HepG2 (cell line): ENCODE data around the gene PMPCB. TPM values are rescaled to one million over a fixed set of nuclear protein-coding genes. Genes with fewer than 3 reads are reported as not detected.

Experiments used
- ATF4 ChIP-seq, 2 experiments: fragments of 450-650 bp in 1 of 2; sonication (generic) in 1 of 2; formaldehyde crosslinking; IDR thresholded peaks; 2 replicates each; pipeline versions ENCODE4 v1.5.0 to v1.8.0; 2020 to 2022; ENCODE audit warnings: mild to moderate bottlenecking in 1 of 2, missing genetic modification reagents in 1 of 2
- BATF2 ChIP-seq: sonication (generic); formaldehyde crosslinking; IDR thresholded peaks from 2 replicates; pipeline ENCODE4 v1.8.0; 2022; ENCODE audit warnings: mild to moderate bottlenecking, missing genetic modification reagents, moderate library complexity
- ELF1 ChIP-seq: sonication (generic); formaldehyde crosslinking; IDR thresholded peaks from 2 replicates; pipeline ENCODE4 v1.4.0; 2020; ENCODE audit warnings: missing genetic modification reagents
- ETV6 ChIP-seq: sonication (generic); formaldehyde crosslinking; conservative IDR thresholded peaks from 2 replicates; pipeline ENCODE4 v1.4.0; 2020; ENCODE audit warnings: missing genetic modification reagents
- FOSL2 ChIP-seq: sonication (generic); formaldehyde crosslinking; IDR thresholded peaks from 2 replicates; pipeline ENCODE4 v1.4.0; 2020; ENCODE audit warnings: missing genetic modification reagents
- GMEB2 ChIP-seq: IDR thresholded peaks from 2 replicates; pipeline ENCODE4 v1.6.1; 2016; ENCODE audit warnings: missing biosample characterization, missing genetic modification reagents, low read depth
- HOXA9 ChIP-seq: sonication (generic); formaldehyde crosslinking; IDR thresholded peaks from 2 replicates; pipeline ENCODE4 v1.8.1; 2022; ENCODE audit warnings: missing genetic modification reagents, mild to moderate bottlenecking, moderate library complexity, borderline replicate concordance
- MTF1 ChIP-seq: sonication (generic); formaldehyde crosslinking; IDR thresholded peaks from 2 replicates; pipeline ENCODE4 v1.5.0; 2020; ENCODE audit warnings: missing genetic modification reagents
- NKX3-1 ChIP-seq: sonication (generic); formaldehyde crosslinking; IDR thresholded peaks from 2 replicates; pipeline ENCODE4 v1.5.0; 2020; ENCODE audit warnings: missing genetic modification reagents
- RBFOX2 ChIP-seq: fragments of 200-400 bp; formaldehyde crosslinking; IDR thresholded peaks from 2 replicates; pipeline ENCODE4 v1.6.1; 2017; ENCODE audit warnings: low read depth, mild to moderate bottlenecking, low read length
- REL ChIP-seq: sonication (generic); formaldehyde crosslinking; conservative IDR thresholded peaks from 2 replicates; pipeline ENCODE4 v1.8.0; 2022; ENCODE audit warnings: mild to moderate bottlenecking, missing genetic modification reagents, moderate library complexity
- SNRNP70 ChIP-seq: fragments of 200-400 bp; formaldehyde crosslinking; IDR thresholded peaks from 2 replicates; pipeline ENCODE4 v1.6.1; 2017; ENCODE audit warnings: mild to moderate bottlenecking, low read depth, low read length, moderate library complexity
- SPEN ChIP-seq: sonication (generic); formaldehyde crosslinking; IDR thresholded peaks from 2 replicates; pipeline ENCODE4 v1.5.1; 2020; ENCODE audit warnings: low read depth, mild to moderate bottlenecking, missing genetic modification reagents
- THAP11 ChIP-seq: IDR thresholded peaks from 2 replicates; pipeline ENCODE4 v1.6.1; 2016; ENCODE audit warnings: missing biosample characterization, missing genetic modification reagents
- TOE1 ChIP-seq: sonication (generic); formaldehyde crosslinking; IDR thresholded peaks from 2 replicates; pipeline ENCODE4 v1.4.0; 2020; ENCODE audit warnings: mild to moderate bottlenecking, missing genetic modification reagents
- TRIM22 ChIP-seq: fragments of 450-650 bp; IDR thresholded peaks from 2 replicates; pipeline ENCODE4 v1.6.1; 2017
- ZBTB7A ChIP-seq: sonication (generic); formaldehyde crosslinking; IDR thresholded peaks from 2 replicates; pipeline ENCODE4 v1.8.0; 2022; ENCODE audit warnings: mild to moderate bottlenecking, missing genetic modification reagents
- ZBTB7B ChIP-seq: sonication (generic); formaldehyde crosslinking; IDR thresholded peaks from 2 replicates; pipeline ENCODE4 v1.4.0; 2020; ENCODE audit warnings: missing genetic modification reagents
- ZFP41 ChIP-seq: sonication (generic); formaldehyde crosslinking; IDR thresholded peaks from 2 replicates; pipeline ENCODE4 v1.4.0; 2020; ENCODE audit warnings: mild to moderate bottlenecking, missing genetic modification reagents, borderline replicate concordance
- ZMYM4 ChIP-seq: sonication (generic); formaldehyde crosslinking; IDR thresholded peaks from 2 replicates; pipeline ENCODE4 v1.8.1; 2023; ENCODE audit warnings: mild to moderate bottlenecking, missing genetic modification reagents
- ZNF10 ChIP-seq: sonication (generic); formaldehyde crosslinking; IDR thresholded peaks from 2 replicates; pipeline ENCODE4 v1.4.0; 2020; ENCODE audit warnings: mild to moderate bottlenecking, low read depth, missing genetic modification reagents, borderline replicate concordance
- ZNF414 ChIP-seq: sonication (generic); formaldehyde crosslinking; IDR thresholded peaks from 2 replicates; pipeline ENCODE4 v1.5.0; 2020; ENCODE audit warnings: missing genetic modification reagents
- ZNF558 ChIP-seq: sonication (generic); formaldehyde crosslinking; IDR thresholded peaks from 2 replicates; pipeline ENCODE4 v1.9.0; 2022; ENCODE audit warnings: mild to moderate bottlenecking, missing genetic modification reagents, borderline replicate concordance
- ZNF7 ChIP-seq: IDR thresholded peaks from 2 replicates; pipeline ENCODE4 v1.6.1; 2016; ENCODE audit warnings: missing biosample characterization, missing genetic modification reagents
- ZNF790 ChIP-seq: sonication (generic); formaldehyde crosslinking; IDR thresholded peaks from 2 replicates; pipeline ENCODE4 v1.8.0; 2022; ENCODE audit warnings: missing genetic modification reagents, mild to moderate bottlenecking, borderline replicate concordance
- polyA plus RNA-seq, 8 experiments: library from polyadenylated mRNA; depleted of rRNA in 3 of 8; stranded (reverse) in 7 of 8; unstranded in 1 of 8; fragments of >200 nt; fragmentation: Illumina TruSeq in 4 of 8; extraction: Trizol in 4 of 8; gene quantifications; 2 replicates each; pipeline versions ENCODE4 v1.2.1 to v1.2.3, GENCODE V29; 2011 to 2016; ENCODE audit warnings: low read depth in 4 of 8, missing spikeins in 1 of 8, mixed read lengths in 1 of 8; ENCODE audit not compliant: insufficient read depth in 1 of 8
- total RNA-seq, 5 experiments: library from RNA; depleted of rRNA; stranded (reverse); fragments of >200 nt; fragmentation: Illumina TruSeq; extraction: Trizol; gene quantifications; 2 replicates each; pipeline ENCODE4 v1.2.3, GENCODE V29; 2016; ENCODE audit warnings: low read depth in 1 of 5

Gene PMPCB
- total and polyA plus RNA-seq, 2 of the 13 experiments (the other 11 are each of a cell fraction or from before 2014, with no cell fraction given): 80.8 to 124 TPM

GRCh38 chr7:103344453-103345149 is 47.4 kb downstream of the PMPCB start, which contains the start of gene DNAJC2 (continued):
- TF ChIP-seq GMEB2 (CRISPR knock-in tag) (peak; percentile 60), SNRNP70 (no peak), THAP11 (peak; percentile 94), ZNF10 (CRISPR knock-in tag) (no peak), REL (CRISPR knock-in tag) (no peak), BATF2 (CRISPR knock-in tag) (peak; percentile 31; the same call in 1 of the 2 replicates), ZNF7 (CRISPR knock-in tag) (no peak), ZNF558 (CRISPR knock-in tag) (0 out of 2 replicates have a peak, but pooled peaks have one; percentile 24), ZBTB7B (CRISPR knock-in tag) (peak; percentile 60; the same call in 1 of the 2 replicates), HOXA9 (CRISPR knock-in tag) (no peak), ZMYM4 (CRISPR knock-in tag) (peak; percentile 91), ZNF790 (CRISPR knock-in tag) (peak; percentile 94; the same call in 1 of the 2 replicates), FOSL2 (CRISPR knock-in tag) (peak; percentile 67; the same call in 1 of the 2 replicates), TRIM22 (no peak), ELF1 (CRISPR knock-in tag) (peak; percentile 98), ZFP41 (0 out of 2 replicates have a peak, but pooled peaks have one; percentile 31), TOE1 (CRISPR knock-in tag) (no peak), ZBTB7A (CRISPR knock-in tag) (no peak), NKX3-1 (CRISPR knock-in tag) (peak; percentile 34; the same call in 1 of the 2 replicates), ETV6 (CRISPR knock-in tag) (peak; percentile 76), ATF4 (CRISPR knock-in tag; IDR thresholded peaks at IDR 0.05) (no peak), ZNF414 (CRISPR knock-in tag) (peak; percentile 99), RBFOX2 (peak; percentile 88), SPEN (CRISPR knock-in tag) (peak; percentile 88), MTF1 (CRISPR knock-in tag) (no peak)
